Effector memory CD8-positive, alpha-beta T cell (primary cell): Measurements from ENCODE around the gene INSR.
A peak's percentile ranks its signal among the peaks of the same experiment; 100 is the strongest.

Experiments used
- ATAC-seq: fragments of 150-1000 bp; cut with Tn5 transposase; replicated peaks from 2 replicates; pipeline ENCODE4 v1.10.0; 2021; ENCODE audit warnings: mild to moderate bottlenecking, moderate library complexity
- DNase-seq, 3 experiments: peaks; one replicate each; pipeline ENCODE4 v3.0.0; 2021
- H3K27ac Mint-ChIP-seq, 2 donors: one replicate each; pipeline ENCODE4 v1.8.0; 2022; ENCODE audit warnings: mild to moderate bottlenecking in 2 of 2, mixed read lengths in 2 of 2, moderate library complexity in 2 of 2
- H3K27me3 Mint-ChIP-seq, 2 donors: one replicate each; pipeline ENCODE4 v1.8.0; 2022; ENCODE audit warnings: mixed read lengths in 2 of 2
- H3K36me3 Mint-ChIP-seq: one replicate; pipeline ENCODE4 v1.8.0; 2022; ENCODE audit warnings: mild to moderate bottlenecking, moderate library complexity, mixed read lengths; ENCODE audit not compliant: insufficient read depth
- H3K4me1 Mint-ChIP-seq, 2 donors: one replicate each; pipeline ENCODE4 v1.8.0; 2022; ENCODE audit warnings: low read depth in 2 of 2, mixed read lengths in 2 of 2
- H3K4me3 Mint-ChIP-seq, 2 donors: one replicate each; pipeline ENCODE4 v1.8.0; 2022; ENCODE audit warnings: mild to moderate bottlenecking in 2 of 2, mixed read lengths in 2 of 2, moderate library complexity in 2 of 2
- H3K9me3 Mint-ChIP-seq, 2 donors: one replicate each; pipeline ENCODE4 v1.8.0; 2022; ENCODE audit warnings: mixed read lengths in 2 of 2

Gene INSR

GRCh38 chr19:7109678-7110289 lies 184.4 kb downstream of the INSR start:
- DNase-seq (no peak), ATAC-seq (no peak)
- no peak overlapping the region for H3K27ac Mint-ChIP-seq
- no peaks in the 10 kb centered on the region for H3K36me3 Mint-ChIP-seq
- peaks cover 22 to 23% of the 10 kb centered on the region in 2 donors for H3K27me3 Mint-ChIP-seq
- H3K9me3 Mint-ChIP-seq, result no peaks in the 10 kb centered on the region
- H3K4me1 Mint-ChIP-seq, result no peaks in the 10 kb centered on the region
- H3K4me3 Mint-ChIP-seq, result no peak overlapping the region

GRCh38 chr19:7106711-7107657 lies 187.2 kb downstream of the INSR start:
- H3K4me1 Mint-ChIP-seq, result no peaks in the 10 kb centered on the region
- H3K36me3 Mint-ChIP-seq, result no peaks in the 10 kb centered on the region
- ATAC-seq, result no peak
- no peak overlapping the region for H3K4me3 Mint-ChIP-seq
- no peak for DNase-seq
- no peak overlapping the region for H3K27ac Mint-ChIP-seq
- no peaks in the 10 kb centered on the region for H3K9me3 Mint-ChIP-seq
- no peaks in the 10 kb centered on the region for H3K27me3 Mint-ChIP-seq

GRCh38 chr19:7104747-7105447 lies 189.3 kb downstream of the INSR start:
- no peak overlapping the region for H3K27ac Mint-ChIP-seq
- H3K9me3 Mint-ChIP-seq, result no peaks in the 10 kb centered on the region
- DNase-seq (no peak), ATAC-seq (no peak)
- H3K4me3 Mint-ChIP-seq, result no peak overlapping the region
- no peaks in the 10 kb centered on the region for H3K27me3 Mint-ChIP-seq
- peaks cover under 1 to 2% of the 10 kb centered on the region in 2 donors for H3K4me1 Mint-ChIP-seq
- H3K36me3 Mint-ChIP-seq, result no peaks in the 10 kb centered on the region

GRCh38 chr19:7101498-7102253 lies 192.5 kb downstream of the INSR start:
- no peaks in the 10 kb centered on the region for H3K27me3 Mint-ChIP-seq
- peaks cover 14 to 19% of the 10 kb centered on the region in 2 donors for H3K4me1 Mint-ChIP-seq
- DNase-seq, result no peak
- peaks cover 6 to 16% of the 10 kb centered on the region in 2 donors for H3K9me3 Mint-ChIP-seq
- no peak for ATAC-seq
- H3K27ac Mint-ChIP-seq, result no peak overlapping the region
- peaks cover 4% of the 10 kb centered on the region for H3K36me3 Mint-ChIP-seq
- no peak overlapping the region for H3K4me3 Mint-ChIP-seq

GRCh38 chr19:7099597-7099921 lies 194.7 kb downstream of the INSR start:
- Mint-ChIP-seq H3K27ac (peak overlapping the region; percentile 92 to 94), H3K9me3 (peaks cover 15 to 27% of the 10 kb centered on the region in 2 donors), H3K36me3 (peaks cover 4% of the 10 kb centered on the region), H3K4me3 (peak overlapping the region; percentile 94), H3K27me3 (no peaks in the 10 kb centered on the region), H3K4me1 (peaks cover 14 to 19% of the 10 kb centered on the region in 2 donors)
- no peak for ATAC-seq
- no peak for DNase-seq

GRCh38 chr19:7098701-7099596 lies 195.3 kb downstream of the INSR start:
- no peaks in the 10 kb centered on the region for H3K27me3 Mint-ChIP-seq
- H3K27ac Mint-ChIP-seq, result peak overlapping the region; percentile 92 to 94
- H3K9me3 Mint-ChIP-seq, result peaks cover 15 to 27% of the 10 kb centered on the region in 2 donors
- ATAC-seq (peak; percentile 87), DNase-seq (peak; percentile 84 to 90 (median 85))
- peaks cover 14 to 19% of the 10 kb centered on the region in 2 donors for H3K4me1 Mint-ChIP-seq
- peak overlapping the region; percentile 94 for H3K4me3 Mint-ChIP-seq
- H3K36me3 Mint-ChIP-seq, result peaks cover 4% of the 10 kb centered on the region

GRCh38 chr19:7098096-7098495 lies 196.1 kb downstream of the INSR start:
- peak overlapping the region; percentile 94 for H3K4me3 Mint-ChIP-seq
- ATAC-seq, result no peak

GRCh38 chr19:7088999-7089398 lies 205.2 kb downstream of the INSR start:
- peaks cover 0 to 3% of the 10 kb centered on the region in 2 donors for H3K4me1 Mint-ChIP-seq
- peaks cover 7 to 12% of the 10 kb centered on the region in 2 donors for H3K9me3 Mint-ChIP-seq
- ATAC-seq (no peak), DNase-seq (no peak)
- H3K36me3 Mint-ChIP-seq, result peaks cover 5% of the 10 kb centered on the region
- H3K27me3 Mint-ChIP-seq, result no peaks in the 10 kb centered on the region
- H3K27ac Mint-ChIP-seq, result no peak overlapping the region
- H3K4me3 Mint-ChIP-seq, result no peak overlapping the region

More at GRCh38 chr19:7098096-7098495, 196.1 kb downstream of the INSR start:
- H3K9me3 Mint-ChIP-seq, result peaks cover 15 to 27% of the 10 kb centered on the region in 2 donors
- DNase-seq, result no peak
- peaks cover 14 to 19% of the 10 kb centered on the region in 2 donors for H3K4me1 Mint-ChIP-seq
- peaks cover 4% of the 10 kb centered on the region for H3K36me3 Mint-ChIP-seq
- peak overlapping the region; percentile 92 to 94 for H3K27ac Mint-ChIP-seq
- no peaks in the 10 kb centered on the region for H3K27me3 Mint-ChIP-seq

GRCh38 chr19:7083076-7083956 lies 210.9 kb downstream of the INSR start:
- peaks cover 8 to 16% of the 10 kb centered on the region in 2 donors for H3K9me3 Mint-ChIP-seq
- no peak overlapping the region for H3K4me3 Mint-ChIP-seq

GRCh38 chr19:7078008-7078407 lies 216.2 kb downstream of the INSR start:
- DNase-seq (no peak), ATAC-seq (no peak)
- Mint-ChIP-seq H3K4me3 (no peak overlapping the region), H3K36me3 (peaks cover 98% of the 10 kb centered on the region), H3K4me1 (peaks cover 2 to 4% of the 10 kb centered on the region in 2 donors), H3K27ac (no peak overlapping the region), H3K27me3 (no peaks in the 10 kb centered on the region), H3K9me3 (peaks cover 6 to 15% of the 10 kb centered on the region in 2 donors)

More at GRCh38 chr19:7083076-7083956, 210.9 kb downstream of the INSR start:
- Mint-ChIP-seq H3K4me1 (no peaks in the 10 kb centered on the region), H3K27me3 (no peaks in the 10 kb centered on the region), H3K27ac (peak overlapping the region in 1 of 2 donors; percentile 52), H3K36me3 (peaks cover 60% of the 10 kb centered on the region)
- ATAC-seq, result no peak
- no peak for DNase-seq

GRCh38 chr19:7076151-7076550 lies 218.1 kb downstream of the INSR start:
- Mint-ChIP-seq H3K4me3 (no peak overlapping the region), H3K36me3 (peaks cover 98% of the 10 kb centered on the region), H3K27ac (no peak overlapping the region), H3K27me3 (no peaks in the 10 kb centered on the region), H3K9me3 (peaks cover 6 to 15% of the 10 kb centered on the region in 2 donors), H3K4me1 (peaks cover 5 to 7% of the 10 kb centered on the region in 2 donors)
- DNase-seq, result no peak
- no peak for ATAC-seq
